ENCODE measurements around the gene VAPB.

DNA sequence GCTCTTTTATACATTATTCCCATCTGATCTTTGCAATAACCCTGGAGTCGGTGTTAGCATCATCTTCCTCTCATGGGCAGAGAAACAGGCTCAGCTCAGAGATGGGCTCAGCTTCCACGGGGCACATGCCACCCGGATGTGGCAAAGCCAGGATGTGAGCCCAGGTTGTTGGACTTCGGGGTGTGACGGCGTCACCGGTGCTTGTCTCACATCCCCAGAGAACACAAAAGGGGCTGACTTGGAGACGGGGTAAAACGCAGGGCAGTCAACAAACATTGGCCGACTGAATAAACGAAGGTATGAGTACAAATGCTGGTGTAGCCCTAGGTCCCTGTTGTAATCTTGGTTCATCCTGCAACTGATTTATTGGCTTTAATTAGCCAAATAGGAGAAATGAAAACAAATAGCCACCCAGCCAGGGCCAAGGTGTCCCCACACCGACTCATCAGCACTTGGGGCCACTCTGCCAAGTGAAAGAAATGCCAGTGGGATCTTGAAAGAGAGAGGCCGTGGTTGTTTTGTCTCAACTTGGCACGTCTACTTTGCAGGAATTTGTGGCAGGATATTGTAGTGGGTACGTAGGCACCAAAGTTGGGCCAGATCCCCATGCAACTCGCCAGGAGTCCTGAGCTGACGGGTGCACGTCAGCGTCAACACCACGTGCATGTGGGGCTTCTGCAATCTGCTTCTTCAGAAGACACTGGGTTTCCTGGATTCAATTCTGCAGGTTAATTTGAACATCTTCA, 83.4 kb downstream of the VAPB start:
- TF ChIP-seq, protein P1, sequence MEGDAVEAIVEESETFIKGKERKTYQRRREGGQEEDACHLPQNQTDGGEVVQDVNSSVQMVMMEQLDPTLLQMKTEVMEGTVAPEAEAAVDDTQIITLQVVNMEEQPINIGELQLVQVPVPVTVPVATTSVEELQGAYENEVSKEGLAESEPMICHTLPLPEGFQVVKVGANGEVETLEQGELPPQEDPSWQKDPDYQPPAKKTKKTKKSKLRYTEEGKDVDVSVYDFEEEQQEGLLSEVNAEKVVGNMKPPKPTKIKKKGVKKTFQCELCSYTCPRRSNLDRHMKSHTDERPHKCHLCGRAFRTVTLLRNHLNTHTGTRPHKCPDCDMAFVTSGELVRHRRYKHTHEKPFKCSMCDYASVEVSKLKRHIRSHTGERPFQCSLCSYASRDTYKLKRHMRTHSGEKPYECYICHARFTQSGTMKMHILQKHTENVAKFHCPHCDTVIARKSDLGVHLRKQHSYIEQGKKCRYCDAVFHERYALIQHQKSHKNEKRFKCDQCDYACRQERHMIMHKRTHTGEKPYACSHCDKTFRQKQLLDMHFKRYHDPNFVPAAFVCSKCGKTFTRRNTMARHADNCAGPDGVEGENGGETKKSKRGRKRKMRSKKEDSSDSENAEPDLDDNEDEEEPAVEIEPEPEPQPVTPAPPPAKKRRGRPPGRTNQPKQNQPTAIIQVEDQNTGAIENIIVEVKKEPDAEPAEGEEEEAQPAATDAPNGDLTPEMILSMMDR (IDR thresholded peaks at IDR 0.05): no peak
- TF ChIP-seq POLR2A (IDR thresholded peaks at IDR 0.05): no peak
